ENCODE measurements around the gene ABRAXAS1.

GRCh38 chr4:83473966-83474365 lies 10.9 kb downstream of the ABRAXAS1 start:
- TF ChIP-seq CTCF (IDR thresholded peaks at IDR 0.05) (no peak), POLR2A (IDR thresholded peaks at IDR 0.05) (no peak)
